Prostate gland (tissue), 2 donors: ENCODE data around the gene CHRM2. TPM values are rescaled to one million over a fixed set of nuclear protein-coding genes. Genes with fewer than 3 reads are reported as not detected.

ENCODE experiments used
- DNase-seq: peaks from one replicate; pipeline ENCODE4 v3.0.0-alpha.2; 2019; ENCODE audit warnings: low spot score
- H3K27ac ChIP-seq, 2 donors: fragments of 200-600 bp; sonication (generic); 2 replicates each; pipeline ENCODE4 v1.5.1; 2017 to 2019
- H3K27me3 ChIP-seq: fragments of 200-600 bp; sonication (generic); replicated peaks from 2 replicates; pipeline ENCODE4 v1.5.1; 2019; ENCODE audit not compliant: insufficient read depth
- H3K36me3 ChIP-seq, 2 donors: fragments of 200-600 bp; sonication (generic); 1 replicate in 1 of 2; 2 replicates in 1 of 2; pipeline versions ENCODE4 v1.5.1 to v1.8.1; 2017 to 2019
- H3K4me1 ChIP-seq: fragments of 200-600 bp; sonication (generic); replicated peaks from 2 replicates; pipeline ENCODE4 v1.5.1; 2019
- H3K4me3 ChIP-seq, 2 donors: fragments of 200-600 bp; sonication (generic); 2 replicates each; pipeline ENCODE4 v1.5.1; 2017 to 2019
- H3K9me3 ChIP-seq: fragments of 200-600 bp; sonication (generic); 2 replicates; pipeline ENCODE4 v1.5.1; 2017
- CTCF ChIP-seq, 4 experiments: fragments of 200-600 bp in 2 of 4; fragments of 450-650 bp in 2 of 4; sonication (generic) in 2 of 4; IDR thresholded peaks; 1 replicate in 3 of 4; 2 replicates in 1 of 4; pipeline ENCODE4 v1.5.1; 2016 to 2019; ENCODE audit warnings: antibody characterized with exemption in 4 of 4, mild to moderate bottlenecking in 2 of 4, moderate library complexity in 2 of 4
- POLR2A ChIP-seq: fragments of 450-650 bp; IDR thresholded peaks from one replicate; pipeline ENCODE4 v1.6.1; 2016; ENCODE audit warnings: antibody characterized with exemption, mild to moderate bottlenecking
- POLR2AphosphoS5 ChIP-seq: sonication (generic); formaldehyde crosslinking; IDR thresholded peaks from one replicate; pipeline ENCODE4 v1.6.1; 2017; ENCODE audit warnings: antibody characterized with exemption
- WGBS: methylation state at CpG from one replicate; pipeline ENCODE4 v1.1.5; 2018; 5-methylcytosine and 5-hydroxymethylcytosine counted together
- intact Hi-C: fragments of 100-400 bp; cut with DNase I; formaldehyde crosslinking; loops from one replicate; pipeline ENCODE4 v1.14.2; 2022
- total RNA-seq, 2 donors: library from RNA; depleted of rRNA; stranded (reverse); fragments of >200 nt; gene quantifications; one replicate each; pipeline ENCODE4 v1.1.0, GENCODE V29; 2016

CHRM2 gene
- total RNA-seq, 2 donors from 2014 or later, result 0.40 TPM; not detected in 1

DNA sequence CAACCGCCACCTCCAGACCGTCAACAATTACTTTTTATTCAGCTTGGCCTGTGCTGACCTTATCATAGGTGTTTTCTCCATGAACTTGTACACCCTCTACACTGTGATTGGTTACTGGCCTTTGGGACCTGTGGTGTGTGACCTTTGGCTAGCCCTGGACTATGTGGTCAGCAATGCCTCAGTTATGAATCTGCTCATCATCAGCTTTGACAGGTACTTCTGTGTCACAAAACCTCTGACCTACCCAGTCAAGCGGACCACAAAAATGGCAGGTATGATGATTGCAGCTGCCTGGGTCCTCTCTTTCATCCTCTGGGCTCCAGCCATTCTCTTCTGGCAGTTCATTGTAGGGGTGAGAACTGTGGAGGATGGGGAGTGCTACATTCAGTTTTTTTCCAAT is 146.6 kb downstream of the CHRM2 start:
- no peak for DNase-seq
- Histone ChIP-seq H3K4me3 (no peak overlapping the region), H3K36me3 (no peaks in the 10 kb centered on the region), H3K9me3 (no peaks in the 10 kb centered on the region), H3K4me1 (no peaks in the 10 kb centered on the region), H3K27ac (no peak overlapping the region), H3K27me3 (no peaks in the 10 kb centered on the region)
- intact Hi-C loops, result no loop called here
- TF ChIP-seq POLR2AphosphoS5, result no peak
- no peak for TF ChIP-seq CTCF (IDR thresholded peaks at IDR 0.05)
- TF ChIP-seq POLR2A, result no peak
- WGBS, result 94% methylated on average over 3 of the region's 3 CpGs

DNA sequence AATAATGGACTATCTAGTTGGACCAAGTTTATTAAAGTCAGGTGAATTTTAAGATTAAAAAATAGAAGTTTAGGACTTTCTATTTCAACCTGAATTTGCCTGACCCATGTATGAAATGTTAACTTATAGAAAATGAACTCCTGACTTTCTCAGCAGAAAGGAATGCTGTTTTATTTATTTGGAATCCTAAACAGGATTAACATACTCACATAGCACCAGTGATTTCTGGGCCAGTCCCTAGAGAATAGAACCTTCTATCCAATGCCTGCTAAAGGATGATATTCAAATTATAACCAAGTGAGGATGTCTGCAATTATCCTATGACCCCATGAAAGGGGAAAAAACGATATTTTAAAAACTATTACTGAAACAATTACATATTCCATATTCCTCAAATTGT is 148.8 kb downstream of the CHRM2 start:
- TF ChIP-seq POLR2A, result no peak
- no peak for TF ChIP-seq POLR2AphosphoS5
- TF ChIP-seq CTCF (IDR thresholded peaks at IDR 0.05), result no peak
- no peaks in the 10 kb centered on the region for H3K9me3 ChIP-seq
- no peak for DNase-seq
- no peaks in the 10 kb centered on the region for H3K36me3 ChIP-seq
- no peak overlapping the region for H3K27ac ChIP-seq
- WGBS, result 80% methylated on average over 1 of the region's 1 CpG
- no peaks in the 10 kb centered on the region for H3K4me1 ChIP-seq
- H3K27me3 ChIP-seq, result no peaks in the 10 kb centered on the region
- no peak overlapping the region for H3K4me3 ChIP-seq
- intact Hi-C loops, result no loop called here

DNA sequence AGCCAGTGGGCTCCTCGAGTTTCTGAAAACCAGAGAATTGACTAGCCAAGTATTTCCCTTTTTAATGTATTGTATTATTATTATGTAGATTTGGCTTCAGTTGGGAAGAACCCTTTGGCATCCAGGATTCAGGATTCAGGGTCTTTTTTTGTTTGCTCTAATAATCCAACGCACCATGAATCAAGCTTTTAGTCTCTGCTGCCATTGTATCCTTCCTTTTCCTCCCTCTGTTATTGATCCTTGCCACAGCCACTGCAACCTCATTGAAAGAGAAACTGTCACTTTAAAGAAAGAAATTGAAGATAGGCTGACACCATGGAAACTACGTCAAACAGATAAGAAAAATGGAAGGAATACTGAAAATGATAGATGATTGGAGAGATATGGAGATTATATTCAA is 150.0 kb downstream of the CHRM2 start:
- no peaks in the 10 kb centered on the region for H3K4me1 ChIP-seq
- no peak overlapping the region for H3K4me3 ChIP-seq
- no peak for TF ChIP-seq CTCF (IDR thresholded peaks at IDR 0.05)
- no peak for TF ChIP-seq POLR2A
- no peak for TF ChIP-seq POLR2AphosphoS5
- no peak overlapping the region for H3K27ac ChIP-seq
- DNase-seq, result no peak
- 70% methylated on average over 3 of the region's 3 CpGs for WGBS
- intact Hi-C loops, result no loop called here
- H3K27me3 ChIP-seq, result no peaks in the 10 kb centered on the region
- H3K9me3 ChIP-seq, result no peaks in the 10 kb centered on the region
- no peaks in the 10 kb centered on the region for H3K36me3 ChIP-seq

GRCh38 chr7:137020351-137020750 is 151.9 kb downstream of the CHRM2 start:
- intact Hi-C loops, result no loop called here
- no peak for DNase-seq
- H3K4me1 ChIP-seq, result no peaks in the 10 kb centered on the region
- no peaks in the 10 kb centered on the region for H3K36me3 ChIP-seq
- H3K9me3 ChIP-seq, result no peaks in the 10 kb centered on the region
- no peak for TF ChIP-seq POLR2AphosphoS5
- no peak for TF ChIP-seq CTCF (IDR thresholded peaks at IDR 0.05)
- no peak for TF ChIP-seq POLR2A
- 23% methylated on average over 1 of the region's 1 CpG for WGBS
- H3K27me3 ChIP-seq, result no peaks in the 10 kb centered on the region
- H3K4me3 ChIP-seq, result no peak overlapping the region
- no peak overlapping the region for H3K27ac ChIP-seq

DNA sequence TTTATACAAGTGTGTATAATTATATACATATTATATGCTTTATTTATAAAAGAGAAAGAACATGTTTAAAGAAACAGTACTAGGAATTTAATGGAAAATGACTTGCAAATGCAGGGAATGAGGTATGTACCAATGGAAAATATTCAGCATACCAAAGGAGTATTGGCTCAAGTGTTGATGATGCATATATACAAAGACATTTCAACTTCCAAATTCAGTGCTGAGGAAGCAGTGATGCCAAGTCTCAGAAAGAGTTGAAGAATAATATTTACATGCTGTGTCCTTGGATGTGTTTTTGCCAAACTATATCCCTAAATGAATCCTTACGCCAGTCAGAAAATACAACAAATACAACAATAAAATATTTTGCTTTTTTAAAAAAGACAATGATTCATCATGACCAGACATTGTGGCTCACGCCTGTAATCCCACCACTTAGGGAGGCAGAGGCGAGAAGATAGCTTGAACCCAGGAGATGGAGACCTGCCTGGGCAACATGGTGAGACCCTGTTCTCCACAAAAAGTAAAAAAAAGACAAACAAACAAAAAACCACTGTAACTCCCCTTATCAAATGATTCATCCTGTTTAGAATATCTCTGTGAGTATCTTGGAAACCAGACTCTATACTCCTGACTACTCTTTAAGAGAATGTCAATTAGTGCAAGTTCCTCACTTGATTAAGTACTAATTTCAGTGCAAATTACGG is 157.2 kb downstream of the CHRM2 start:
- intact Hi-C loops, result no loop called here

More for the DNA sequence above, 157.2 kb downstream of the CHRM2 start:
- no peaks in the 10 kb centered on the region for H3K36me3 ChIP-seq
- TF ChIP-seq CTCF (IDR thresholded peaks at IDR 0.05), result no peak
- no peak for TF ChIP-seq POLR2AphosphoS5
- TF ChIP-seq POLR2A, result no peak
- no peak overlapping the region for H3K27ac ChIP-seq
- no peak overlapping the region for H3K4me3 ChIP-seq
- no peak for DNase-seq
- H3K9me3 ChIP-seq, result no peaks in the 10 kb centered on the region
- WGBS, result 81% methylated on average over 4 of the region's 4 CpGs
- no peaks in the 10 kb centered on the region for H3K27me3 ChIP-seq
- no peaks in the 10 kb centered on the region for H3K4me1 ChIP-seq
